Thymus (tissue), 14 donors: ENCODE data around the gene CPT1A. TPM values are rescaled to one million over a fixed set of nuclear protein-coding genes. Genes with fewer than 3 reads are reported as not detected.
"Not testable (repeated sequence)": the region's sequence is repeated elsewhere in the genome, so short reads cannot be mapped to it uniquely, and the experiment has no call there.

Experiments
- DNase-seq, 9 donors: peaks; one replicate each; pipeline ENCODE4 v3.0.0-alpha.2; 2013; ENCODE audit warnings: low spot score in 9 of 9, low read depth in 6 of 9, missing footprints in 1 of 9
- H3K27ac ChIP-seq, 2 donors: one replicate each; pipeline ENCODE4 v1.5.1; 2013; ENCODE audit warnings: control low read depth in 1 of 2, low read depth in 1 of 2, low read length in 1 of 2, mild to moderate bottlenecking in 1 of 2, moderate library complexity in 1 of 2
- H3K27me3 ChIP-seq, 2 donors: one replicate each; pipeline ENCODE4 v1.5.1; 2013; ENCODE audit warnings: low read length in 1 of 2; ENCODE audit not compliant: control insufficient read depth in 2 of 2, insufficient read depth in 1 of 2
- H3K36me3 ChIP-seq, 2 donors: one replicate each; pipeline ENCODE4 v1.5.1; 2013; ENCODE audit warnings: low read length in 1 of 2, mild to moderate bottlenecking in 1 of 2, moderate library complexity in 1 of 2; ENCODE audit not compliant: control insufficient read depth in 2 of 2, insufficient read depth in 2 of 2
- H3K4me1 ChIP-seq, 2 donors: one replicate each; pipeline ENCODE4 v1.5.1; 2013; ENCODE audit warnings: low read length in 2 of 2; ENCODE audit not compliant: control insufficient read depth in 2 of 2, insufficient read depth in 2 of 2
- H3K4me3 ChIP-seq, 2 donors: one replicate each; pipeline ENCODE4 v1.5.1; 2013; ENCODE audit warnings: low read length in 2 of 2, control low read depth in 1 of 2, mild to moderate bottlenecking in 1 of 2
- H3K9me3 ChIP-seq, 2 donors: one replicate each; pipeline ENCODE4 v1.5.1; 2013; ENCODE audit warnings: low read length in 1 of 2, mild to moderate bottlenecking in 1 of 2; ENCODE audit not compliant: control insufficient read depth in 2 of 2, insufficient read depth in 1 of 2
- WGBS: extraction: QIAGEN DNeasy Blood & Tissue Kit; methylation state at CpG from one replicate; pipeline ENCODE4 v1.1.7; 2013; 5-methylcytosine and 5-hydroxymethylcytosine counted together
- long read RNA-seq, 10 donors: transcript quantifications; one replicate each; lab custom pipeline, GENCODE V29; 2026
- polyA plus RNA-seq: library from polyadenylated mRNA; stranded (reverse); fragments of 200-250 nt; gene quantifications from one replicate; pipeline ENCODE4 v1.2.3, GENCODE V29; 2013
- total RNA-seq: library from RNA; stranded (reverse); fragments of 120-200 nt; gene quantifications from one replicate; pipeline ENCODE4 v1.2.4, GENCODE V29; 2013
- donor health status: healthy.

Gene CPT1A
- total RNA-seq (7.1 TPM), polyA plus RNA-seq (19.0 TPM)
- long read RNA-seq, donor 1: 0 reads
- long read RNA-seq, donor 2: 0 reads
- long read RNA-seq, donor 3: 0 reads
- long read RNA-seq, donor 4: 0 reads
- long read RNA-seq, donor 5: 0 reads
- long read RNA-seq, donor 6: 0 reads
- long read RNA-seq, donor 7: 0 reads
- long read RNA-seq, donor 8: 0 reads
- long read RNA-seq, donor 9: 0 reads
- long read RNA-seq, donor 10: 0 reads

GRCh38 chr11:68841718-68842426, at the start of gene CPT1A:
TSS of gene CPT1A (minus strand) at chr11:68841916. CDS start at chr11:68815474, 26,442 bp downstream.
- no peaks in the 10 kb centered on the region for H3K36me3 ChIP-seq
- peak within 1 kb of the TSS; percentile 50 to 89 for H3K4me3 ChIP-seq
- peaks cover 35 to 64% of the 10 kb centered on the region in 2 donors for H3K4me1 ChIP-seq
- H3K9me3 ChIP-seq: peaks cover 0 to 7% of the 10 kb centered on the region in 2 donors
- peaks cover 2 to 69% of the 10 kb centered on the region in 2 donors for H3K27me3 ChIP-seq
- peak in 2 of 9 donors; percentile 36 to 69 for DNase-seq
- peak within 1 kb of the TSS; percentile 63 to 88 for H3K27ac ChIP-seq
- WGBS: 5% methylated on average over 82 of the region's 82 CpGs

- no peak overlapping the region for H3K4me3 ChIP-seq
- H3K36me3 ChIP-seq: peaks cover 45 to 48% of the 10 kb centered on the region in 2 donors
These were observed 48.9 kb upstream of the CPT1A start for GRCh38 chr11:68890490-68891231.

GRCh38 chr11:68889948-68890446, 48.3 kb upstream of the CPT1A start:
- no peaks in the 10 kb centered on the region for H3K27me3 ChIP-seq
- H3K4me3 ChIP-seq: no peak overlapping the region
- no peak for DNase-seq
- H3K4me1 ChIP-seq: peaks cover 0 to 15% of the 10 kb centered on the region in 2 donors
- WGBS: 93% methylated on average over 18 of the region's 18 CpGs
- no peak overlapping the region for H3K27ac ChIP-seq
- no peaks in the 10 kb centered on the region for H3K9me3 ChIP-seq
- H3K36me3 ChIP-seq: peaks cover 42 to 44% of the 10 kb centered on the region in 2 donors

More at GRCh38 chr11:68890490-68891231, 48.9 kb upstream of the CPT1A start:
- 86% methylated on average over 17 of the region's 17 CpGs for WGBS
- Histone ChIP-seq H3K27me3 (no peaks in the 10 kb centered on the region), H3K9me3 (no peaks in the 10 kb centered on the region), H3K27ac (peak overlapping the region; percentile 31 to 55), H3K4me1 (peaks cover 0 to 15% of the 10 kb centered on the region in 2 donors)
- DNase-seq: peak in 1 of 9 donors; percentile 19

GRCh38 chr11:68884827-68885226, 43.1 kb upstream of the CPT1A start:
- not testable (repeated sequence) for H3K4me1 ChIP-seq, H3K4me3 ChIP-seq, DNase-seq, H3K9me3 ChIP-seq, H3K36me3 ChIP-seq, H3K27ac ChIP-seq, H3K27me3 ChIP-seq
- 94% methylated on average over 15 of the region's 15 CpGs for WGBS

GRCh38 chr11:68882391-68882790, 40.7 kb upstream of the CPT1A start:
- H3K4me1 ChIP-seq: no peaks in the 10 kb centered on the region
- H3K4me3 ChIP-seq: no peak overlapping the region
- no peaks in the 10 kb centered on the region for H3K9me3 ChIP-seq
- no peaks in the 10 kb centered on the region for H3K27me3 ChIP-seq
- H3K36me3 ChIP-seq: peaks cover 0 to 3% of the 10 kb centered on the region in 2 donors
- no peak for DNase-seq
- WGBS: 90% methylated on average over 13 of the region's 13 CpGs
- H3K27ac ChIP-seq: no peak overlapping the region

- WGBS: 99% methylated on average over 2 of the region's 2 CpGs
- Histone ChIP-seq H3K4me3 (no peak overlapping the region), H3K27ac (no peak overlapping the region), H3K36me3 (no peaks in the 10 kb centered on the region), H3K4me1 (no peaks in the 10 kb centered on the region), H3K9me3 (no peaks in the 10 kb centered on the region), H3K27me3 (no peaks in the 10 kb centered on the region)
- no peak for DNase-seq
These were observed 39.6 kb upstream of the CPT1A start for GRCh38 chr11:68881320-68881719.

GRCh38 chr11:68880851-68881250, 39.1 kb upstream of the CPT1A start:
- H3K27ac ChIP-seq: no peak overlapping the region
- no peaks in the 10 kb centered on the region for H3K4me1 ChIP-seq
- H3K9me3 ChIP-seq: no peaks in the 10 kb centered on the region
- H3K4me3 ChIP-seq: no peak overlapping the region
- no peak for DNase-seq
- WGBS: 97% methylated on average over 5 of the region's 5 CpGs
- H3K27me3 ChIP-seq: no peaks in the 10 kb centered on the region
- H3K36me3 ChIP-seq: no peaks in the 10 kb centered on the region

GRCh38 chr11:68878022-68878421, 36.3 kb upstream of the CPT1A start:
- Histone ChIP-seq H3K27me3 (no peaks in the 10 kb centered on the region), H3K4me3 (no peak overlapping the region), H3K4me1 (no peaks in the 10 kb centered on the region), H3K9me3 (no peaks in the 10 kb centered on the region), H3K36me3 (no peaks in the 10 kb centered on the region), H3K27ac (no peak overlapping the region)
- WGBS: 98% methylated on average over 7 of the region's 7 CpGs
- DNase-seq: no peak
